Stimulated activated CD4-positive, alpha-beta T cell treated with anti-CD3 and anti-CD28 coated beads, Interleukin-1b, Interleukin-23, amount 100 ng/mL, for 4 hours (primary cell): ENCODE results near the gene TFIP11.
"Not testable (repeated sequence)": the region's sequence is repeated elsewhere in the genome, so short reads cannot be mapped to it uniquely, and the experiment has no call there.

Experiments used
- DNase-seq, 2 donors: peaks; one replicate each; pipeline ENCODE4 v3.0.0-alpha.2; 2020; ENCODE audit warnings: low read depth in 2 of 2

Gene TFIP11

DNA sequence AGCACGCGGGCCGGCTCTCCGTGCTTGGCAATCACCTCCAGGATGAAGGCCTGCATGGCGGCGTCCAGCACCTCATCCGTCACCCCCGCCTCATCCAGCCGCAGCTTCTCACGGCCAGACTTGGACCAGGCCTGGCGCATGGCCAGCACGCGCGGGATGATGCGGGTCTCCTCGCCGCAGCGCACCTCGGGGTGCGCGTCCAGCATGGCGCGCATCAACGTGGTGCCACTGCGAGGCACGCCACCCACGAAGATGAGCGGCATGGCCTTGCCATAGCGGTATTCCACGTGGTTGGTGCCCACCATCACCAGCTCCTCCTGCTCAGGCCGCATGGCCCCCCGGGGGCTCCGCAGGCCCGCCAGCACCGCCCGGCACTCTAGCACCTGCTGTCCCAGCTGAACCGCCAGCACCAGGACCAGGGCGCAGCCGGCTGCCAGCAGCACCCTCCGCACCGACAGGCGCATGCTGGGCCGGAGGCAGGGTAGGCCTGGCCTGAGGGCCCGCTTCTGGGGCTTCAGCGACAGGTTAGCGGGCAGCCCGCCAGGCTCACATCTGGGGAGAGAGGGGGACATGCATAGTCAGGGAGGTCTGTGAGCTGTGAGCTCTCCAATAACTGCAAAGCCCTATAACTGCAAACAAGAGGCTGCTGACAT, 29.0 kb upstream of the TFIP11 start:
- DNase-seq, result no peak

DNA sequence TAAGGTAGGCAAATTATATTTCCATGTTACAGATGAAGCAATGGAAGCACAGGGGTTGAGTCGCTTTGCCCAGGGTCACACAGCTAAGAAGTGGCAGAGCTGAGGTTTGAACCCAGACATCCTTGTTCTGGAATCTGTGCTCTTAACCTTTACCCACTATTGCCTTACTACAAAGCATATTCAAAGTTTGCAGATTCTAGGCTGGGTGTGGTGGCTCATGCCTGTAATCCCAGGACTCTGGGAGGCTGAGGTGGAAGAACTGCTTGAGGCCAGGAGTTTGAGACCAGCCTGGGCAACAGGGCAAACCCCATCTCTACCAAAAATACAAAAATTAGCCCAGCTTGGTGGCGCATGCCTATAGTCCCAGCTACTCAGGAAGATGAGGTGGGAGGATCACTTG, 27.8 kb upstream of the TFIP11 start:
- no peak for DNase-seq

DNA sequence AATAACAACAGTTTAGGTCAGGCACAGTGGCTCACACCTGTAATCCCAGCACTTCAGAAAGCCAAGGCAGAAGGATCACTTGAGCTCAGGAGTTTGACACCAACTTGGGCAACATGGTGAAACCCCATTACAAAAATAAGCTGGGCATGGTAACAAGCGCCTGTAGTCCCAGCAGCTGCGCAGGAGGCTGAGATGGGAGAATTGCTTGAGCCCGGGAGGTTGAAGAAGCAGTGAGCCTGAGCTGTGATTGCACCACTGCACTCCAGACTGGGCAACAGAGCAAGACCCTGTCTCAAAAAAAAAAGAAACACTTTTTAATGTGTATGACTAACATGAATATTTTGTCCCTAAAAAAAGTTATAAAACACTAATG, 24.5 kb upstream of the TFIP11 start:
- DNase-seq, result no peak

DNA sequence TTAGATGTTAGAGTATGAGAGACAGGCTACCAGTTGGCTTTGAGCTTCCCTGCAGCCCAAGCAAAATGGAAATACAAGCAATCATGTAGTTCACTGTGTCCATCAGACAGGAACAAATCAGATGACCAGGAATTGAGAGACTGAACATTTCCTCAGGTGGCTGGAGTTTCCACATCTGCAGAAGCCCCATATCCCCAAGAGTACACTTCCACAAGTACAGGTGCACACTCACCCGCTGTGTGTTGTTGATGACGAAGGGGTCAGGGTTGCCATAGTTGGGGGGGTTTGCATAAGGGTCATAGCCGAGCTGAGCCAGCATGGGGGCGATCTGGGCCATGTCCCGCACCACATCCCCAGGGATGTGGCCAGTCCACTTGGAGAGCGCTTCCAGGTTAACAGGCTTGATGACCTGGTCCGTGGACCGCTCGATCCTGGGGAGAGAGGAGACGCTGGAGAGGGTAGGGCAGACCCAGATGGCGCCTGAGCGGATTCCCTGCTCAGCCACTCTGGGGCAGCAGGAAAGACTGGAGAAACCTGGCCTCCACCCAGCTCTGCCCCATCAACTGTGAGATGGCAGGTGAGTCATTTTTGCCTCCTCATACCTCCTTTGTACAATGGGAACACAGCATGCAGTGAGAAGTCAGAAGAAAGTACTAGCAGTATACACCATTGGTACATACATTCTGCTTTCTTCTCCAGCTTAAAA, 23.9 kb upstream of the TFIP11 start:
- DNase-seq, result no peak

DNA sequence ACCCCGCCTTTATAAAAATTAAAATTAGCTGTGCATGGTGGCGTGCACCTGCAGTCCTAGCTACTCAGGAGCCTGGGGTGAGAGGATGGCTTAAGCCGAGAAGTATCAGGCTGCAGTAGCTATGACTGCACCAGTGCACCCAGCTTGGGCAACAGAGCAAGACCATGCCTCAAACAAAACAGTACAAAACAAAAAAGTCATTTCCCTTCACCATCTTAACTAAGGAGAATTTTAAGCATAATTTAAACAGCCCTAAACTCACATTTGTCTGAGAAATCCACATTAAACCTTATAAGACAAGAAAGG, 23.3 kb upstream of the TFIP11 start:
- DNase-seq, result no peak

DNA sequence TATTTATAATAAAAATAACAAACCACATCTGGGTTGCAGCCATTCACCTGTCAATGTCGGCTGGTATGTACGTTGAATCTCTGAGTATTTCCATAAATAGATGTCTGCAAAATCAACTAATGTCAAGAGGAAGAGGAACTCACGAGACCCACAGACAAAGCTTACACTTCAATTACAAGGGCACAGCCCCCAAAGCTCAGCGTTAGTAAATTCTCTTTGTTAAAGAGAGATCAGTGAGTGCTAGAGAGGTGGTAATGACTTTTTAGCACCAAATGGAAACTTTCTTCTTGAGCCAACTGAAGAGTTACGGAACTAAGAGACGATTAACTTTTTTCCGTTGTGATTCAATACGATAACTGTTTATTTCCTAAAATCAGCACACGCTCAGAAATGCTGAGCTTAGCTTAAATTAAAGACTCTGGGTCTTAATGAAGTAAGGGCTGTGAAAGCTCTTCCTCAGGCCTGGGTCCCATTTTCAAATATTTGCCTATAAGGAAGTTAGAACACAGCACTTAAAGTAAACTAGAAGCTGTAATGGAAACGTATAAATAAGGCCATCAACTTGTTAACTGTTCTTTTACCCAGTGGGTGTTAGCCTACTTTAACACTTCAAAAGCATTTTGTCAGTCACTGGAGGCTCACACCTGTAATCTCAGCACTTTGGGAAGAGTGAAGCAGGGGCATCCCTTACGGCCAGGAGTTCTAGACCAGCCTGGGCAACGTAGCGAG, 22.8 kb upstream of the TFIP11 start:
- no peak for DNase-seq

DNA sequence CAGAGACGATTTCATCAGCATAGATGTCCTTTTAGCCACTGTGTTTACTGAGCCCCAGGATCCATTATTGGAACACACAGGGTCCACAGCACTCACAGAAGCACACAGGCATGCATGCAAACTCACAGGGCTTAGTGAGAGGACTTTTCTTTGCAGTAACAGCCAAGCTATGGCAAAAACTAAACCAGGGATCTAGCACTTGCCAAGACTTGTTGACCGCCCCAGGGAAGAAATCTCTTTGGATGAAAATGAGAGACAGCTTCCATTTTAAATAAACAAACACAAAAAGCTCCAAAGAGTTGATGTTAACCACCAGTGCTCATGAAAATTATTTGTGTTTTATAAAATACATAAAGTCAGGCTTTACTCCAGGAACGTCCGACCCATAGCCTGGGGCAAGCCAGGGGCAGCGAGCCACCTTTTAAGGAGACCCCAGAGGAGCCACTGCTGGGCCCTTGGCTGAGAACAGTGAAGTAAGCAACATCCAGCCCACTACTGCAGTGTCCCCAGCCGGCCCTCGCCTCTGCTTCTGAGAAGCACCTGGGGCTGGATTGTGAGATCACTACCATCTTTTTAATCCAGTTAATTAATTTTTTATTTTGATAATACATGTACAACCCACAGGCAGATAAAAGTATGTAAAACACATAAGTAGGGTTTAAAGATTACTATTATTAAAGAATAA, 22.0 kb upstream of the TFIP11 start:
- DNase-seq, result no peak

DNA sequence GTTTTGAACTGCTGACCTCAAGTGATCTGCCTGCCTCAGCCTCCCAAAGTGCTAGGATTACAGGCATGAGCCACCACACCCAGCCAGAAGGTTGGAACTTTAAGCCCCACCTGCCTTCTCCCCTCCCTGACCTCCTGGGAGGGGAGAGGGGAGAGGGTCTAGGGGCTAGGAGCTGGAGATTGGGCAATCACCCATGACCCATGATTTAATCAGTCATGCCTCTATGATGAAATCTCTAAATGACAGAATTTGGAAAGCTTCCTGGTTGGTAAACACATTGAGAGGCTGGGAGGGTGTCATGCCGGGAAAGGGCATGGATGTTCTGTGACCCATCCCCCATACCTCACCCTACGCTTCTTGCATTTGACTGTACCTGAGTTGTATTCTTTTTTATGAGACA, 17.1 kb upstream of the TFIP11 start:
- no peak for DNase-seq

DNA sequence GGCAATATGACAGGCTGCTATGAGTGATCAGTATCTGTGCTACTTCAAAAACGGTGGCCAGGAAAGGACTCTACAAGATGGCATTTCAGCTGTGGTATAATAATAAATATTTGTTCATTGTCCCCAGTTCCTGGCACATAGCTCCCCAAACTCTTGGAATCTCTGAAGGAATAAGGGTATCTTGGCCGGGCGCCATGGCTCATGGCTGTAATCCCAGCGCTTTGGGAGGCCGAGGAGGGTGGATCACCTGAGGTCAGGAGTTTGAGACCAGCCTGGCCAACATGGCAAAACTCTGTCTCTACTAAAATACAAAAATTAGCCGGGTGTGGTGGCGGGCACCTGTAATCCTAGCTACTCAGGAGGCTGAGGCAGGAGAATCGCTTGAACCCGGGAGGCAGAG, 16.2 kb upstream of the TFIP11 start:
- not testable (repeated sequence) for DNase-seq

DNA sequence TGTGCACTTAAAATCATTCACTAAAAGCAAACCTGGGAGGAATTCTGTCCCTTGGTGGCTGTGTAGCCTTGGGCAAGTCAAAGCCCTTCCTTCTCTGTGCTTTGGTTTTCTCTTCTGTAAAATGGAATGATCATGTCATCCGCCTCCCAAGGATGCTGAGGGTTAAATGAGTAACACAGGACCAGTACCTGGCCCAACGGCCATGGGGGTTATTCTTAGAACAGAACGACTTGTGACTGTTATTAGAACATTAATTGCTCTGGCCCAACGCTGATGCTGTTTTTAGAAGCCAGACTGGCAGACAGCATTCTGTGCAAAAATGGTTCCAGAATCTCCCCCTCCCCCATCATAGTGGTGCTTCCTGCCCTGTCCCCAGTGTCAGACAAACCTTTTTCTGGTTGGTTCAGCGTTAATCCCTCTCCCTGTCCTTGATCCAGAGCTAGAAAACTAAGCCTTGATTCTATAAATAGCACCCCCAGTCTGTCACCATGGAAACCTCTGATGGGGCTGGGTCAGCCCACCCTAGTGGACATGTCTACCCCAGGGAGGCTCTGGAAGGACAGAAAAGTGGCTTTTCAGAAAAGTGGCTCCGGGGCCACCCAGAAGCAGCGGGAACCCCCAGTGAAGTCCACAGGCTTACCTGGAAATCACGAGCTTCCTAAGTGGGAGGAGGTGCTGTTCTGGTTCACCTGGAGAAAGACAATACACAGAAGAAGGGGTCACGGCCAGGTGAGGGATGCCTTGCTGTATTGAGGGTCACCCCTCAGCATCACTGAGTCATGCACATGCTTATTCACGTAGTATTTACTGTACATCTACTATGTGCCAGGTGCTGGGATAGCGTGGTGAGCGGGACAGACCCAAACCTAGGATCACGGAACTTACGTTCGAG, 15.5 kb upstream of the TFIP11 start:
- no peak for DNase-seq

DNA sequence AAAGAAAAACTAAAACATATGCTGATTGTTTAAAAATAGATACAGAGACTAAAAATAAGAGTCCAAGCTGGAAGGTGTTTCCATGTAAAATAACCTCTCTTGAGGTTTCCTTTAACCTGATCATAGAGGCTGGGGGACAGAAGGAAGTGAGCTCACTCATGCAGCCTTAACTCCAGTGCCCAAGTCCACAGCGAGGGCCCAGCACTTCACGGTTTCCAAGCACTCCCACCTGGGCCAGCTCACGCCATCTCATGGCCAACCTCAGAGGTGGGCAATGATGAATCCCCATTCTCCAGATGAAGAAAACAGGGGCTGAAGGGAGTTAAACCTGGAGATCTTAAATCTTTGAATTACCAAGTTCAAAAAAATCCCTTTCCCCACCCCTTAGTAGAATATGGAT, 14.9 kb upstream of the TFIP11 start:
- no peak for DNase-seq

DNA sequence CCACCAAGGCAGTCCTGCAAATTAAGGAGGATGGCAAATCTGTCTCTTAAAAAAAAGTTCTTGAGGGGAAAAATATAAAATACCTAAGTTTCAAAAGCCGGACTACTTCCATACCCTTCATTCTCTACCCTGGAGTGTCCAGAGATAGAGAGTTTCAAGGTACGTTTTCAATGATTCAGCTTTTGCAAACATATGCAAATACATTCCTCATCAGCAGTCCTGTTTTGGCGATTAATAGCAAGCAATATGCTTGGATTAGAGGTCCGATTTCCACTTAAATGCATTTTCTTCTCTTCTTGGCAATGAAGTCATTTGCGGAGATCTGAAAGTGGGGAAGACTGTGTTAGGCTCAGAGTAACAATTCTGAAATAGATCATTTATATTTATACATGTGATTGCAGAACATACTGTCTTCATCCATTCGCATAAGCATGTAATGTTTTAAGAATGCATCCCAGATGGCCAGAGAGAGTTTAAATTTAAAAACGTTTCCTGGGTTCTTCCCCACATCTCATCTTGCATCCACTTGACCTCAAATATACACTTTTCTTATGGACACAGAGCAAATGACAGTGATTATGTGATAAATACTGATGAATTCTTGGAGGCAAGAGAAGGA, 13.8 kb upstream of the TFIP11 start:
- DNase-seq, result no peak

DNA sequence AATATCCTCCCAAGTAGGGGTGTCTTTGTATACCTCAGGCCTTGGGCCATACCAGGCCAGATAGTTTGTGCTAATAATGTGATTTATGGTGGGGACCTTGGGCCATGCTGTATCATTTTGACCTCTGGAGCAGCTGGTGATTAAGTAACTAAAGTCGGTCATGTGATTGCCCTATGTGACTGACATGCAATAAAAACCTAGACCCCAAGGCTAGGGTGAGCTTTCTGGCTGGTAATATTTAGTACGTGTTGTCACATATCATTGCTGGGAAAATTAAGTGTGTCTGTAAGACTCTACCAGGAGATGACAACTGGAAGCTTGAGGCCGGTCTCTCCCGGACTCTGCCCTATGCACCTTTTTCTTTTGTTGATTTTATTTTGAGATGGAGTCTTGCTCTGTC, 12.6 kb upstream of the TFIP11 start:
- DNase-seq, result no peak

DNA sequence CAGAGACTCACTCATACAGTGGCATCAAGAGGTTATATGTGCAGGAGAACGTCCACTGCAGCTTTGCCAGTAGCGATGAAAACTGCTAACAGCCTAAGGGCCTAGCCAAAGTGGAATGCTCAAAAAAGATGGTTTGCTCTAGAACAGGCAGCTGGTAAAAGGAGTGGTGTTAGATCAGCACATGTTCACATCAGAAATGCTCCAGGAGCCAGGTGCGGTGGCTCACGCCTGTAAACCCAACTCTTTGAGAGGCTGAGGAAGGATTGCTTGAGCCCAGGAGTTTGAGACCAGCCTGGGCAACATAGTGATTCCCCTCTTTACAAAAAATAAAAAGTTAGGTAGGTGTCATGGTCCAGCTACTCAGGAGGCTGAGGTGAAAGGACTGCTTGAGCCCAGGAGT, 10.3 kb upstream of the TFIP11 start:
- DNase-seq, result no peak

DNA sequence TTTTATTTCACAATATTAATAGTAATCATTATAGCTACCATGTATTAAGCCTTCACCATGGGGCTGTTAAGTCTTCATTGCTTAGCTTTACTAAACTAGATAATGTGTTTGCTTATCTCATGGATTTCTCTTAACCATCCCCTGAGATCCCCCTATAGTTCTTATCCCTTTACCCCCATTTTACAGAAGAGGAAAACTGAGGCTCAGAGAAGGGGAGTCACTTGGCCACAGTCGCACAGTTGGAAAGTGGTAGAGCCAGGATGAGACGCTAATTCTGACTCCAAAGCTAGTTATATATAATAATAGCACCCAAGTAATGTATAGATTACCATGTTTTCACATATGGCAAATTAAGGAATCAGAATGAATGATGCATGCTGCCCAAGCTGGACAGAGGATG, 9.7 kb upstream of the TFIP11 start:
- no peak for DNase-seq

DNA sequence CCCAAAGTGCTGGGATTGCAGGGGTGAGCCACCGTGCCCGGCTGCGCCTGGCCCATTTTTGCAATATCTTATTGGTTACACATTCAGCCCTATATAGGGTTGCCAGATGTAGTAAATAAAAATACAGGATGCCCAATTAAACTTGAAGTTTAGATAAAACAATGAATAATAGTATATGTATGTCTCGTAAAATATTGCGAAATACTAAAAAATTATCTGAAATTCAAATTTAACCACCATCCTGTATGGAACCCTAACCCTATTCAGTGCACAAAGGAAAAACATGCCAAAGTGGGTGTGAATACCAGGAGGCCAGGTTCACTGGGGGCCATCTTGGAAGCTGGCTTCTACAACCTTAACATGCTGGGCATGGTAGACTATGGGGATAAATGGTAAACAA, 5.2 kb upstream of the TFIP11 start:
- DNase-seq, result no peak

DNA sequence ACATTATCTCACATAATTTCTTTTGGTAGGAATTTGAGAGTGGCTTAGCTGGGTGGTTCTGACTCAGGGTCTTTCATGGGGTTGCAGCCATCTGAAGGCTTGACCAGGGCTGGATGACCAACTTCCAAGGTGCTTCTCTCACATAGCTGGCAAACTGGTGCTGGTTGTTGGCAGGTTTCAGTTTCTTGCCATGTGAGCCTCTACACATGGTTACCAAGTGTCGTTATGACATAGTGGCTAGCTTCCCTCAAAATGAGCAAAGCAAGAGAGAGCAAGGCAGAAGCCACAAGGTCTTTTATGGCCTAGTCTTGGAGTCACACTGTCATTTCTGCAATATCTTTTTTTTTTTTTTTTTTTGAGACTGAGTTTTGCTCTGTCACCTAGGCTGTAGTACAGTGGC, 4.2 kb upstream of the TFIP11 start:
- DNase-seq, result no peak

DNA sequence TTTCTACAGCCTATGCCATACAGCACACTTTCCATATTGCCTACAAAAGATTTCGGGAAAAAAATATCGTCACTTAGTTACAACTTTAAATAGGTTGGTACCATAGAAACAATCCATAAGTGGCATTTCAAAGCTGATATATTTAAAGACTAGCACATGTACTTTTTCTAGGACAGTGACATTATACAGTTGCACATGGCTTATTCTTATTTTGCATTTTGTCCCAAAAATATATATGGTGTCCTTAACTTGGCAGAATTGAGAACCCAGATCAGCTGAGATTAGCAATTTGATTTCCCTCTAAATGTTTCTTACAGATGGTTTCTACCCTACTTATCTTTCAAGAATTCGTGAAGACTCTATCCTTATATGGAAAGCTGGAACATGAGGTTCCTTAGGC, 3.7 kb upstream of the TFIP11 start:
- DNase-seq, result no peak

DNA sequence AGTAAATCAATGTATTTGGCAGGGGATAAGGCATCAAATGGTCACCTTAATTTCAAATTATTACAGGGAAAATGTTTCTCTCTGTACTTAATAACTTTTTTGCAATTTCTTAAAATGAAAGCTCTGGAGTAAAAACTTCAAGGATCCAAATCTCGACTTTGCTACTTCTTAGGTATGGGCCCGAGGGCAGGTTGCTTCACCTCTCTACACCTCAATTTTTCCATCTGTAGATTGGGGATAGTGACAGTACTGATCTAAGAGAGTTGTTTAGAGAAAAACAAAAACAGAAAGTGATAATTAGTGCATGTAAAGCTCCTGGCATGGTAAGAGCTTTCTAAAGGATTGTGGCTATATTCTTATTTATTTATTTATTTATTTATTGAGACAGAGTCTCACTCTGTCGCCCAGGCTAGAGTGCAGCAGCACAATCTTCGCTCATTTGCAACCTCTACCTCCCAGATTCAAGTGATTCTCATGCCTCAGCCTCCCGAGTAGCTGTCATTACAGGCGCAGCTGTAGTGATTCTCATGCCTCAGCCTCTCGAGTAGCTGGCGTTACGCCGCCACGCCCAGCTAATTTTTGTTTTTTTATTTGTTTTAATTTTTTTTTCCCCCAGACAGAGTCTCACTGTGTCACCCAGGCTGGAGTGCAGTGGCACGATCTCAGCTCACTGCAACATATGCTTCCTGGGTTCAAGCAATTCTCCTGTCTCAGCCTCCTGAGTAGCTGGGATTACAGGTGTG, 2.3 kb upstream of the TFIP11 start:
- DNase-seq, result no peak

DNA sequence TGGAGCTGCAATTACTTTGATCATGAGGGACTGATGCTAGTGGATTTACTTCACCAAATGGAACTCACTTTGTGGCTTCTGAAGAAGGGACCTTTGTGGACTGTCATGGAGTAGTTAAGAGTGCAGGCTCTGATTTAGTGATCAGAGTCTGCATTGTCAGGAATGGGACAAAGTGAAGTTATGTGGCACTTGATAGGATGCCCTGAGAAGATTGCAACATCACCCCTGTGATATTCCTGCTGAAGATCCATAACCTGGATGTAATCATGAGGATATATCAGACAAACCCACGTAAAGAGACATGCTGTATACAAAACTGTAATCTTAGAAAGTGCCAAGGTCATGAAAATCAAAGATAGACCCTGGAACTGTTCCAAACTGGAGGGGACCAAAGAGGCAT, 1.6 kb upstream of the TFIP11 start:
- DNase-seq, result no peak

DNA sequence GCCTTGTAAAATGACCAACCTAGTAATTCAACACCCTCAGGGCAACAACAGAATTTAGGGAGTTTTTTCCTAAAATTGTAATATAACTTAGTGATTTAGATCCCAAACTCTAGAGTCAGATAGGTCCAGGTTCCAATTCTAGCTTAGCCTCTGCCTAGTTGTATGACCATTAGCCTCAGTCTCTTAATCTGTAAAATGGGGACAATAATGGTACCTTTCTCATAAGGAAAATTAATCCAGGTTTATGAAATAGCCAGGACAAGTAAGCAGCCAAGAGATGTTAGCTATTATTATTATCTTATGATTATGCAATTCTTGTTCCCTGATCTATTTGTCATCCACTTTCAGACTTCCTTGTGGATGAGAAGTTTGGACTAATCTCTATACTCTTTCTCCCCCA, 4.1 kb downstream of the TFIP11 start:
- DNase-seq, result no peak
